Fibroblast of lung (primary cell): ENCODE data around the gene MAP4K4.

Source experiments
- CTCF ChIP-seq, 2 donors: IDR thresholded peaks in 1 of 2; conservative IDR thresholded peaks in 1 of 2; 1 replicate in 1 of 2; 2 replicates in 1 of 2; pipeline ENCODE4 v1.5.1; 2011 to 2012; ENCODE audit warnings: low read length in 2 of 2, control low read depth in 1 of 2, inconsistent platforms in 1 of 2, low read depth in 1 of 2, mild to moderate bottlenecking in 1 of 2
- EZH2 ChIP-seq: IDR thresholded peaks from 2 replicates; pipeline ENCODE4 v1.5.1; 2012; ENCODE audit warnings: low read length, control low read depth, mild to moderate bottlenecking; ENCODE audit errors: missing control alignments

DNA sequence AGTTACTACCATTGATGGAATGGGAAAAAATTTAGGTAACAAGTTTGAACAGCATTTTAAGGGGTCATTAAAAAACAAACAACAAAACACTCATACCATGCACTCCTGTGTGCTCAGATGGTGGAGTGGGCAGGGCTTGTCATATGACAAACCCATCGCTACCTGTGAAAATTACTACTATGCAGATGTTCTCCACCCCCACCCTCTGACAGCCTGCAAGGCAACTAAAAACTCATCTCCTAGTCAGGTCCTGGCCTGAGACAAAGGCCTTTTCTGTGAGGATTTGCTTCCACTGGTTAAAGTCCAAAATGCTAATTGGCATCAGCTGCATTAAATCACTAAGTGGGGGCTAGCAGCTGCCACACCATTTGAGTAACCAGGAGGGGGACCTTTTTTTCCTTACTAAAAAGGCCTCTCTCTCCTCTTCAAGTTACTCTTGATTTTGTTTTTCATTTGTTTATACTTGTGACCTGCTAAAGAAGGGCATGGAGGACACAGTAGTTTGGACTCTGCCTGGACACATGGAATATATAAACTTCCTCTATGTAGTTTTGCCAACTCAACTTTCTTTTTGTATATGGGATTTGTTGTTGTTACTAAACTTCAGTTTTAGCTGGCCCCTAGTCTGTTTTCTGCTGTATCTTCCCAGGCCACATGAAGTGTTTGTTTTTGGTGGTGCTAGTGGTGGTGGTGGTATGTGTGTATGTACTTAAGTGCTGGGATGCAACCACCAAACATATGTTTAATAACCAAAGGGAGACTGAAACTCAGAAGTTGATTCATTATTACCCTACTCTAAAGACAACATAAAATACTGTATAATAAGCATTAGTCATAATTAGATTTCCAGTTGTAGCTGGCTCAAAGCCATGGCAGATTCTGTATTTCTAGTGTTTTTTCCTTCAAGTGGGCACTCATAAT lies 121.3 kb downstream of the MAP4K4 start:
- TF ChIP-seq CTCF (conservative IDR thresholded peaks at IDR 0.05 in 1 of 2, IDR thresholded peaks at IDR 0.05 in 1 of 2; ENCODE audit: low read depth in 1 of 2, low read length in 2 of 2) (no peak), EZH2 (no peak)
